GM13976 (cell line): ENCODE data around the gene INHA.

ENCODE experiments used
- DNase-seq: peaks from one replicate; pipeline ENCODE4 v3.0.0; 2012; ENCODE audit warnings: low spot score
- CTCF ChIP-seq: IDR thresholded peaks from 2 replicates; pipeline ENCODE4 v1.5.1; 2012; ENCODE audit warnings: borderline replicate concordance, mild to moderate bottlenecking; ENCODE audit not compliant: insufficient read depth; ENCODE audit errors: extremely low read depth, missing control alignments, control extremely low read depth
- in situ Hi-C: fragments of 300-500 bp; cut with MboI; formaldehyde crosslinking; loops from one replicate; pipeline ENCODE4 v1.12.0; 2022; ENCODE audit warnings: low sequenced_read_pairs, mixed read lengths, inconsistent platforms; ENCODE audit not compliant: unreplicated experiment

INHA gene

GRCh38 chr2:219527076-219527394 lies 45.1 kb upstream of the INHA start:
- no peak for TF ChIP-seq CTCF
- in situ Hi-C loops, result no loop called here
- DNase-seq, result no peak

GRCh38 chr2:219527472-219527871 lies 44.6 kb upstream of the INHA start:
- no peak for TF ChIP-seq CTCF
- in situ Hi-C loops, result no loop called here
- no peak for DNase-seq

GRCh38 chr2:219530048-219530963 lies 41.8 kb upstream of the INHA start:
- in situ Hi-C loops, result loop anchor here (5.0 to 10.0 kb wide), 2 partner anchors 128 to 164 kb away; no protein-coding TSS in a partner anchor
- peak; percentile 94 for DNase-seq

GRCh38 chr2:219531639-219532377 lies 40.3 kb upstream of the INHA start:
- in situ Hi-C loops, result loop anchor here (5.0 to 10.0 kb wide), 2 partner anchors 130 to 163 kb away; no protein-coding TSS in a partner anchor
- no peak for DNase-seq
- TF ChIP-seq CTCF, result no peak

More at GRCh38 chr2:219530048-219530963, 41.8 kb upstream of the INHA start:
- TF ChIP-seq CTCF, result peak; percentile 87

- TF ChIP-seq CTCF, result no peak
- in situ Hi-C loops, result loop anchor here (5.0 to 10.0 kb wide), 2 partner anchors 130 to 162 kb away; no protein-coding TSS in a partner anchor
- DNase-seq, result no peak
Measured at GRCh38 chr2:219532378-219532649, 39.8 kb upstream of the INHA start.

- TF ChIP-seq CTCF, result no peak
- no peak for DNase-seq
- in situ Hi-C loops, result loop anchor here (5.0 to 10.0 kb wide), 2 partner anchors 132 to 161 kb away; no protein-coding TSS in a partner anchor
Measured at GRCh38 chr2:219533930-219534661, 38.0 kb upstream of the INHA start.
